Mucosa of descending colon (tissue), 3 donors: ENCODE measurements around the gene B9D1. TPM values are rescaled to one million over a fixed set of nuclear protein-coding genes. Genes with fewer than 3 reads are reported as not detected.
A peak's percentile ranks its signal among the peaks of the same experiment; 100 is the strongest.

Experiments used
- ATAC-seq: fragments of 200-7000 bp; cut with Tn5 transposase; one replicate; pipeline ENCODE4 v1.9.1; 2020; ENCODE audit warnings: mild to moderate bottlenecking, moderate library complexity
- DNase-seq, 3 donors: peaks; one replicate each; pipeline ENCODE4 v3.0.0-alpha.2; 2020
- H3K36me3 ChIP-seq: fragments of 200-600 bp; one replicate; pipeline ENCODE4 v1.8.0; 2021; ENCODE audit warnings: low read depth, mild to moderate bottlenecking
- H3K4me1 ChIP-seq: fragments of 200-600 bp; one replicate; pipeline ENCODE4 v1.8.0; 2021; ENCODE audit warnings: low read depth, mild to moderate bottlenecking
- H3K4me3 ChIP-seq: fragments of 200-600 bp; one replicate; pipeline ENCODE4 v1.8.0; 2021; ENCODE audit warnings: mild to moderate bottlenecking
- H3K9me3 ChIP-seq: fragments of 200-600 bp; one replicate; pipeline ENCODE4 v1.8.0; 2021; ENCODE audit warnings: mild to moderate bottlenecking
- intact Hi-C, 2 donors: fragments of 100-400 bp; cut with DNase I in 1 of 2; cut with micrococcal nuclease in 1 of 2; formaldehyde crosslinking; loops; one replicate each; pipeline versions ENCODE4 v1.11.0 to v1.11.1; 2022; cut with DNase I, micrococcal nuclease
- microRNA-seq: library from miRNA; unstranded; fragments of <30 nt; microRNA quantifications from one replicate; pipeline ENCODE4, GENCODE V29; 2019
- total RNA-seq, 3 donors: library from RNA; stranded (reverse); fragmentation: NEBNext Ultra II Directional in 2 of 3; extraction: Animal tissue kit (Norgen Biotek cat#: 25700) in 2 of 3; gene quantifications; one replicate each; pipeline versions ENCODE4 v1.2.1 to v1.2.4, GENCODE V29; 2021 to 2023
- TF ChIP-seq, protein P1 (sequence below): fragments of 200-600 bp; IDR thresholded peaks from one replicate; pipeline ENCODE4 v1.8.0; 2022; ENCODE audit warnings: antibody characterized with exemption, mild to moderate bottlenecking
- donor health status: DM: no; HTN: no; CAD: no; lungs with moderate emphysema.
- donor health status: DM: no; HTN: no; CAD: no.
- donor health status: DM: no; HTN: yes; CAD: no.

The B9D1 gene
- total RNA-seq, 3 donors from 2014 or later = 5.1 to 11.8 (median 10.7) TPM

DNA sequence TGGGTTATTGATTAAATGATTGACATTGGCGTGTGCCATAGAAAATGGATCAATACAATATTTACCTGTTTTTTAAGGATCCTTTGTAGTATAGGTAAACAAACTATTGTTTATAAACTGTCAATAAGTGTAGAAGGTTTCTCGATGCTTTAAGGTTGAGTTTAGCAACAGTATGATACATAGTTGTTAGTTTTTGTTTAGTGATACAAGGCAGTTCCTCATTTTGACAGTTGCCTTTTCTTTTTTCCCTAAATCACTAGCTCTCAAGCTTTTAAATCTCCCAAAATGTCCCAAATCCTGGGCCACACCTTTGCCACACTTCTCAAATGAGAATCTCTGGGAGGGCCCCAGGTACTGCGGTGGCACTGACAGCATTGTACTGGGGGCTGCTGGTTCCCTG is 68.1 kb downstream of the B9D1 start:
- Histone ChIP-seq H3K4me3 (no peak overlapping the region), H3K36me3 (no peaks in the 10 kb centered on the region), H3K9me3 (no peaks in the 10 kb centered on the region), H3K4me1 (peaks cover 5% of the 10 kb centered on the region)
- ATAC-seq (no peak), DNase-seq (no peak)
- TF ChIP-seq, protein P1, sequence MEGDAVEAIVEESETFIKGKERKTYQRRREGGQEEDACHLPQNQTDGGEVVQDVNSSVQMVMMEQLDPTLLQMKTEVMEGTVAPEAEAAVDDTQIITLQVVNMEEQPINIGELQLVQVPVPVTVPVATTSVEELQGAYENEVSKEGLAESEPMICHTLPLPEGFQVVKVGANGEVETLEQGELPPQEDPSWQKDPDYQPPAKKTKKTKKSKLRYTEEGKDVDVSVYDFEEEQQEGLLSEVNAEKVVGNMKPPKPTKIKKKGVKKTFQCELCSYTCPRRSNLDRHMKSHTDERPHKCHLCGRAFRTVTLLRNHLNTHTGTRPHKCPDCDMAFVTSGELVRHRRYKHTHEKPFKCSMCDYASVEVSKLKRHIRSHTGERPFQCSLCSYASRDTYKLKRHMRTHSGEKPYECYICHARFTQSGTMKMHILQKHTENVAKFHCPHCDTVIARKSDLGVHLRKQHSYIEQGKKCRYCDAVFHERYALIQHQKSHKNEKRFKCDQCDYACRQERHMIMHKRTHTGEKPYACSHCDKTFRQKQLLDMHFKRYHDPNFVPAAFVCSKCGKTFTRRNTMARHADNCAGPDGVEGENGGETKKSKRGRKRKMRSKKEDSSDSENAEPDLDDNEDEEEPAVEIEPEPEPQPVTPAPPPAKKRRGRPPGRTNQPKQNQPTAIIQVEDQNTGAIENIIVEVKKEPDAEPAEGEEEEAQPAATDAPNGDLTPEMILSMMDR = no peak
- intact Hi-C loops = no loop called here

Small RNAs within 50 kb of the gene (microRNA-seq; reads per million reads assigned to microRNA genes)
- gene MIR1180 = 199 reads per million, percentile 69 among the genes with 10 or more reads in this experiment

Other genes with a start within 250 kb of the B9D1 start
- 1 to 10 TPM; 2.0 to 4.4 (median 2.2) TPM for gene GRAPL, start 235.1 kb downstream of the B9D1 start, total RNA-seq
- gene EPN2, start 125.4 kb downstream of the B9D1 start, total RNA-seq = 10 to 100 TPM; 32.6 to 75.8 (median 45.0) TPM
- gene MAPK7, start 15.8 kb upstream of the B9D1 start, total RNA-seq = 10 to 100 TPM; 36.9 to 48.6 (median 47.5) TPM
- 100 to 1,000 TPM in 1 of 3 donors, 10 to 100 TPM in 2; 19.0 to 127 (median 44.2) TPM for gene MFAP4, start 24.5 kb upstream of the B9D1 start, total RNA-seq
- 10 to 100 TPM in 1 of 3 donors, 1 to 10 TPM in 2; 2.4 to 13.4 (median 3.4) TPM for gene RNF112, start 48.5 kb upstream of the B9D1 start, total RNA-seq
- gene SLC47A1, start 171.1 kb upstream of the B9D1 start, total RNA-seq = 1 to 10 TPM; 1.0 to 2.9 (median 2.3) TPM